GM21717 (cell line): ENCODE data around the gene AGAP1.
"Not testable (repeated sequence)": the region's sequence is repeated elsewhere in the genome, so short reads cannot be mapped to it uniquely, and the experiment has no call there.

Source experiments
- ATAC-seq: cut with Tn5 transposase; IDR thresholded peaks from one replicate; pipeline ENCODE4 v1.9.1; 2021; ENCODE audit warnings: mild to moderate bottlenecking, moderate library complexity; ENCODE audit not compliant: unreplicated experiment

AGAP1 gene

DNA sequence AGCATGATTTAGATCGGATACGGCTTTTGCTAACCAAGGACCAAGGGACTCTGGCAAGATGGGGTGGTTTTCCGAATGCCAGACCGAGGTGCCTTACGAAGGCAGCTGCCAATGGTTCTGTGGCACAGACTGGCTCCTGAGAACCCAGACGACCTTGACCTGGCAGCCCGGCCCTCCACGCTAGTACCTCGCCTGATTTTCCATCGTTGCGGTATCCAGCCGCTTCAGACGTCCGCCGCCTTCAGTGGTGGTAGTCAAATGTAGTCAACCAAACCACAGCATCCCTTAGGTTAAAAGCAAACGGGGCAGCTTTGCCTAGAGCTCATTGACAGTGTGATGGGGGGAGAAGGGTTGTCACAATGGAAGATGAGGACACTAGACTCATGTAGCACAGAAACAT lies 631.7 kb downstream of the AGAP1 start:
- ATAC-seq, result no peak

DNA sequence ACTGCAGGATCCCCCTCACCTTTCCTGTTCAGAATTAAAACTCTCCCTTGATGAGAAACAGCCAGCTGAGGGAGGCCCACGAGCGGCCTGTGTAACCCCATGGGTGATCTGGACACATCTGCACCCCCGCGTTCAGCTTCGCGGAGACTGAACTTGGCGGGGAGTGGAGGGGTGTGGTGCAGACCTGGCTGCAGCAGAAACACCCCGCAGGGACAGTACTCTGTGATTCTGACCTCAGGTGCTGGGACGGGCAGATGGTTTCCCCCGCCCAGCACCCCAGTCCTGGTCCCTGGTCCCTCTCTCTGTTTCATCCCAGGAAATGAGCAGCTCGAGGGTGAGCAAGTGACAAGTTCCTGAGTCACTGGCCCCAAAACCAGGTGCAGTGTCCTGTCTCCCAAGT lies 633.2 kb downstream of the AGAP1 start:
- ATAC-seq, result no peak

DNA sequence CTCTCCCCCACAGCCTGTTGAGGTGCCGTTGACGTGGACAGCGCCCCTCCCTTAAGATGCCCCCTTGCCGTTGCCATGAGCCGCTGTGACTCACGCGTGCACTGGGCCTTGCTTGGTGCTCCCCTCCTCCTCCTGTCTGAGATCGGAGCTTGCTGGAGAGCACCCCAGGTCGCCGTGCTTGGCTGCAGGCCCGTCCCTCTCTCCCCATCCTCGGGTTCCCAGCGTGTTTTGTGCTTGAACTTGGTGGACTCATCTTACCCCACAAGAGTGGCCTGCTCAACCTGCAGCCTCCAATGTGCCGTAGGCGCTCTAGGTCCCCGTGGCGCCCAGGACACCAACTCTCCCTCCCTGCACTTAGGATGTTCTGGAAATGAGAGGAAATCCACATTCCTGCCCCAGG lies 634.5 kb downstream of the AGAP1 start:
- ATAC-seq, result no peak

DNA sequence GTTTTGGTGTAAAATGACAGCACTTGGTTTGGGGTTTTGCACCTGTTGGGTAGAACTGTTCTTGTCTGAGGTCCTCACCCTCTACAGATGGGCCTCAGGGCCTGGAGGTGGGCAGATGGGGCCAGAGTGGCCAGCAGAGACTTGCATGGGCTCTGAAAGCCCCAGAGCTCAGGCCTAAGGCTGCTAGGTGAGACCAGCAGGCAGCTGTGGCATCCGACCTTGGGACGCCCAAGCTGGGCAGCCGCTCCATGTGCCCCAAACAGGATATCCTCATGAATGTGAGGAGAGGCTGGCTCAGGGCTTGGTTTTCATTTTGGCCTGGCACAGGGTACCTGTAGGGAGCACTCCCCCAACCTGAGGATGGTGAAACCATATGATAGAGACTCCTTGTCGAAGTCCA lies 636.1 kb downstream of the AGAP1 start:
- ATAC-seq, result no peak

DNA sequence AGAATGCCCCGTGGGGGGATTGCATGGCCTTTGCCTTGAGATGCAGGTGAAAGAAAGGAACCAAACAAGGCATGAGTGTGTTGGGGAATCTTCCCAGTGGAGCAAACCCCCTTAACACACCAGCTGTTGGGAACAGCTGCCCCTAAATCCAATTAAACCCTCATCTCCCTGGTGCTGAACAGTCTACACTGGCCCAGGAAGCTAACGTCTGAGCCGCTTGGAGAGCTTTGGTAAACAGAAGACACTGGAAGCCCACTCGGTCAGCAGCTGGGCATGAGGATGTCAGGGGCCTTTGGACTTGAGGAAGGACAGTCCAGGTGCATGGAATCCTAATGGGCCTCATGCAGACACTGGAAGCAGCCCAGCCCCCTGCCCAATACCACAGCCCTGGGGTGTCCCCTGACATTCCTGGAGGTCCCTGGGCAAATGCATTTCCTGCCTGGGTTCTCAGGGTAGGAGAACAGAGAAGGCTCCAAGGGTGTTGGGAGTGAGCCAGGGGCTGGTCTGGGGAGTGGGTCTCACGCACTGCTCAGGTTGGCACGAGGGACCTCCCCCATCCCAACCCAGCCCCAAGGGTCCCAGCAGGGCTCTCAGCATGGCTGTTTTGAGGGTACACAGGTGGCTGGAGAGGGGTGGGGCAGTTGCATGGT lies 636.6 kb downstream of the AGAP1 start:
- ATAC-seq, result no peak

DNA sequence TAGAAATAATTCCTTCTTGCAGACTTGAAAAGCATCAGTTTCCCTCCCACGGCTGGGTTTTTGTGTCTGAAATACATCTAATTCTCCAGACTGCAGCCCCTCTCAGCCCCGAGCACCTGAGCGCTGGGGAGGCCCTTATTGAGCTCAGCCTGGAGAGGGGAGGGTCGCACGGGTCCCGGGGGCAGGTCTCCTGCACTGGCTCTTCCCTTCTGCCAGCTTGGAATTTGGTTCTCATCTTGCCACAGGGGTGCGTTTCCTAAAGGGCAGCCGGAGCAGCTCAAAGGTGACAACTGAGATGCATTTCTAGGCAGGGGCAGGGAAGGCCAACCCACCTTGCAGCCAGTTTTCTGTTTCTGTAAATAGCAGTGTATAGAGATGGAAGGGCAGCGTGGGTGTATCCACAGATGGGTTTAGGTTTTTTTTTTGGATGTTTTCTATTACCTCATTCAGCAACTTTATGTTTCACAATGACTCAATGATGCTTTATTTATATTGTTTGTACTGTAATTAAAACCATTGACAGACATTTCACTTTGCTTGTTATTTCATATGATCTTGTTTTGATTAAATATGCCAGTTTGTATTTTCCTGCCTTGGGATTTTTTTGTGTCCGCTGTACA lies 637.3 kb downstream of the AGAP1 start:
- no peak for ATAC-seq

DNA sequence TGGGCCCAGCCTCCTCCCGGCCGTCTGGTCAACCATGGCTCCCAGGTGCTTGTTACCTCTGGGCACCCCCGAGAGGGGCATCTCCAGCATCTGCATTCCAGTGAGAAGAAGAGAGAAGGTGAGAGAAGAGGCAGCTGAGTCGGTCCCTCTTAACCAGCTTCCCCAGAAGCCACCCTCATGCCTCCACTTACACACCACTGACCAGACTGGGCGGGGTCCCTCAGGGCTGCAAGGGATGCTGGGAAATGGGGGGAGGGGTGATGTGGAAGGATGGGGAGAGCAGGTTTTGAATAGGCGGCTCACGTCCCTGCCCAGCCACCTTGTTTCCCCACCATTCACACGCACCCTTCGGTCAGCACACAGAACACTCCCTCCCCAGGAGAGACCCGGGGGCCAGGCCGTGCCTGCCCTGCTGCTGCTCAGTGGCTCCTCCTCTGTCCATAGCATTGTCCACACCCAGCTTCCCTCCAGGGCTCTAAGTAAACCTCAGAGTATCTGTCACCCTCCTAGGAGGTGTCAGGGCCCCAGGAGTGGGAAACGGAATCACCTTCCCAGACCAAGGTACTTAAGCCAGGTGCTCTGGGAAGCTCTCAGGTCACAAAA lies 639.7 kb downstream of the AGAP1 start:
- ATAC-seq, result no peak

DNA sequence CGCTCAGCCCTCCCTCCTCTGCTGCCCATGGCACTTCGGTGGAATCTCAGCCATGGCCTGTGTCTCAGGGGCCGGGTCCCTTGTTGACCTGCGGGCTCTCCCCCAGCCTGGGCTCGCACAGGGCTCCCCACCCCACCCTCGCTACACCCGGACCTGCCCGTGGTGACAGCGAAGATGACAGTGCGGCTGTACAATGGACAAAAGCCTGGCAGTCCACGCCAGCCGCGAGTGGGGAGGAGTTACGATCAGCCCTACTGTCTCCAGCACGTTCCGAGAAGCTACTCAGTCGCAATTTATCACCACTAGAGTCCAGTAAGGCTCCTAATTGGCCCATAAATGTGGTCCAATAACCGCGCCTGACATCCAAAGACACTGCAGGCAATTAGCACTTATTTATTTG lies 642.7 kb downstream of the AGAP1 start:
- ATAC-seq, result no peak

DNA sequence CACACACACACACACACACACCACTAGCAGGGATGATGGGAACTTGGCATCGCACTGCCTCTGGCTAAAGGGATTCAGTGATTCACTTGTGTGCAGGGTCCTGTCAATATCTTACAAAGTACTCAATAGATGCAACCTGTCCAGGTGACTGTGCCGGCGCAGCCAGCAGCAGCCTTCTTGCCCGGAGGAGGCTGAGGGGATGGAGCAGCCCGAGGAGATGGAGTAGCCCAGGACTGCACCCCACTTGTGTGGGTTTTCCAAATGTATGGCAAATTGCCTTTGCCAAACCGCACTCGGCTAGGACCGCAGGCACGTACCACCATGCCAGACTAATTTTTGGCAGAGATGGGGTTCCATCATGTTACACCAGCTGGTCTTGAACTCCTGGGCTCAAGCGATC lies 643.2 kb downstream of the AGAP1 start:
- ATAC-seq, result no peak

DNA sequence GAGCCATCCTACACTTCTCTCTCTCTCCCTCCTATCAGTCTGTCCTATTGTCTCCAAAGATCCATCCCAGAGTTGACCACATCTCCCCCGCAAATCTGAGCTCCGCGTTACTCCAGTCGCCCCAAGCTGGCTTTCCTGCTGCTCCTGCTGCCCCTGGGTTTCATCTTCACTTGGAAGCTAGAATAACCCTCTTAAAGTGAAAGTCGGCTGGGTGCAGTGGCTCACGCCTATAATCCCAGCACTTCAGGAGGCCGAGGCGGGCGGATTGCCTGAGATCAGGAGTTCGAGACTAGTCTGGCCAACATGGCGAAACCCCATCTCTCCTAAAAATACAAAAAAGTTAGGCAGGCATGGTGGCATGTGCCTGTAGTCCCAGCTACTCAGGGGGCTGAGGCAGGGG lies 647.8 kb downstream of the AGAP1 start:
- ATAC-seq, result not testable (repeated sequence)

DNA sequence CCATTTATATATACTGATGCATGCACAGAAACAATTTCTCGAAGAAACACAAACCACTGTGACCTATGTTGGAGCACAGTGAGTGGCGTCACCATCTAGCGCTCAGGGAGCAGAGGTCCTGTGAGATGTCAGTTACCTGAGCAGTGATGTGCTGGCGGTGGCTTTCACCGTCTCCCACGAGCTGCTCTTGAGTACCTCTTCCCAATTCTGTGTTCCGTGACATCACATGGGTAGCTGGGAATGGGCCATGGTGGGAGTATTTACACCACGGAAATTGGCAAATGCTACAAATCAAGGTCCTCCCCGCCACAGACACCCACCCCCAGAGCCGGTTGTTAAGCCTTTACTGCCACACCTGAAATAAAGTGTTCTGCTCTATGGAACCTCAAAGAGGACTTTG lies 650.0 kb downstream of the AGAP1 start:
- no peak for ATAC-seq

DNA sequence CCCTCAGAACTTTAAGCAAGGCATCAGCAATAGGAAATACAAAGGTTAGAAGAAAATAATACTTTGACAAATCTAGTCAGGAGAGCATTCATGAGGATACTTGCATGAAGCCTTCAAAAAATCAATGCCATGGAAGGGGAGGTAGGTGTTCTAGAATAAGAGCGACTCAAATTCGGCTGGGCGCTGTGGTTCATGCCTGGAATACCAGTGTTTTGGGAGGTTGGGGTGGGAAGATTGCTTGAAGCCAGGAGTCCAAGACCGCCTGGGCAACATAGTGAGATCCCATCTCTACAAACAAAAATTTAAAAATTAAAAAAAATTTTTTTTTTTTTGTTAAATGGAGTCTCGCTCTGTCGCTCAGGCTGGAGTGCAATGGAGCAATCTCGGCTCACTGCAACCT lies 652.6 kb downstream of the AGAP1 start:
- ATAC-seq, result no peak

DNA sequence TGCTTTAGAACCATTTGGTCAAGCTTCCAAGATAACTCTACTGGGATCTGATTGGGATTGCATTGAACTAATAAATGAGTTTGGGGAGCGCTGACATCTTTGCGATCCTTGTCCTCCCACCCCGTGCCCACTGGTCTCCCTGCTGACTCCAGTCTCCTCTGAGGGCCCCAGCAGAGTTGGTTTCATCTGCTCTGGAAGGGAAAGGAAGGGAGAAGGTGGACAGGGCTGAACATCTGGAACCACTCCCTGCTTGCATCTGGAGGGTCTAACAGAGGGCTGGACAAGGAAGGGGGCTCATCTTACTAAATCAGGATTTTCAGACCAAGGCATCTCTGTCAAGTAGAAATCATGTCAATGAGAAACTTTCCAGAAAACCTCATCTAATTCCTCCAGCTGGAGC lies 661.6 kb downstream of the AGAP1 start:
- no peak for ATAC-seq

DNA sequence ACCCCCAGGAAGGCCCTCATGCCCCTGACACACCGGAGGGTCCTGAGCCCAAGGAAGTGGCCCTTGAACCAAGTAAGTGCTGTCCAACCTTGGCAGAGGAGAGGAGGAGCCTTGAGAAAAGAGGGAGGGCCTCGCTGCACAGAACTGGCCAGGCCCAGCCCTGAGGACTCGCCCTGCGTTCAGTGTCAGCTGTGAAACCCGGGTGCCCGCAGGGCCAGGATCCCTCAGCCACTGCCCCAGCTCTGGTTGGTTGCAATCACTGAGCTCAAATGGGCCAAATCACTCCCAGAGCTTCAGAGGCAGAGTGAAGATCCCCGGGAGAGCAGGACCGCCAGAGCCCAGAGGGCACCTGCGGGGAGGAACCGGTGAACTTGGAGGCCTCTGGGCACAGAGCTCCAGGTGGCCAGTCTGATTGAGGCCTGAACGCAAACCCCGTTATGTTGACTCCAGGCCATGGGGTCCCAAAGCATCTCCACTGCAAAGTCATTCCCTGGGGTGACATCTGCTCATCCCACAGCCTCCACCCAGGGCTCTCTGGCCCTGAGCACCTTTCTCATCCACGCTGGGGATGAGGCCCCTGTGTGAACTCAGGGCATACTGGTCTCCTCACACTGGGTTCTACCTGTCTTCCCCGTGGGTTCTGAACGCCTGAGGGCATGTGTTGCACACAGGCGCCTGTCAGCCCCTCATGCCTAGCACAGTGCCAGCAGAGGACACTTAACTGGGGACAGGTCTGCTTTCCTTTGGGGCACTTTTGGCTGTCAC lies 662.4 kb downstream of the AGAP1 start:
- ATAC-seq, result no peak

DNA sequence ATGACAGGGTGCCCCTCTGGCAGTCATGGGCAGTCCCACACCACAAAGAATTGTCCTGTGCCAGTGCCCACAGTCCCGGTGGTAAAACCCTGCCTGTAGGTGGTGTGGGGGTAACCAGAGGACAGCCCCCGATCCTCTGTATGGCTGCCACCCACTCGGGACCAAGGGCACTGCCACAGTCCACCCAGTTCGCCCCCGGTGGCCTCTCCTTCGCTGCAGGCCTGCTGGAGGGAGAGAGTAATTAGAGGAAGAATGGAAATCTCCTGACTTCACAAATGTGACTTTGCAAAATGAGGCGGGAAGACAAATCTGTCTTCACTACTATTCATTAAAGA lies 663.0 kb downstream of the AGAP1 start:
- ATAC-seq, result no peak

DNA sequence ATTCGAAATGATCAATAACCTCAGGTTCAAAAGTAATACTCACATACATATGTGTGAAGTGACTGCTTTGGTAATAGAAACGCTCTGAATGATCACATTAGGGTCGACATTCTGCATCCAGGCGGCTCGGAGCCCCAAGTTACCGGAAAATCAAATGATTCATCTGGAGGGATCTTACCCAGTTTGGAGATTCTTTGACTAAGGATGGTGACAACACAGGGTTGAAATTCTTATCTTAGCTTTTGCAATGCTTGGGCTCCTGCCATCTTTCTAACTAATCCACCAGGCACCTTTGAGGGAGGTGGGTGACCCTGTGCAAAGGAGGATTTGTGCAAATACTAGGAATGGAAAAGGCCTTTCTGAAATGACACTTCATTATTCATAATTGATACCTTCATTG lies 663.5 kb downstream of the AGAP1 start:
- no peak for ATAC-seq

DNA sequence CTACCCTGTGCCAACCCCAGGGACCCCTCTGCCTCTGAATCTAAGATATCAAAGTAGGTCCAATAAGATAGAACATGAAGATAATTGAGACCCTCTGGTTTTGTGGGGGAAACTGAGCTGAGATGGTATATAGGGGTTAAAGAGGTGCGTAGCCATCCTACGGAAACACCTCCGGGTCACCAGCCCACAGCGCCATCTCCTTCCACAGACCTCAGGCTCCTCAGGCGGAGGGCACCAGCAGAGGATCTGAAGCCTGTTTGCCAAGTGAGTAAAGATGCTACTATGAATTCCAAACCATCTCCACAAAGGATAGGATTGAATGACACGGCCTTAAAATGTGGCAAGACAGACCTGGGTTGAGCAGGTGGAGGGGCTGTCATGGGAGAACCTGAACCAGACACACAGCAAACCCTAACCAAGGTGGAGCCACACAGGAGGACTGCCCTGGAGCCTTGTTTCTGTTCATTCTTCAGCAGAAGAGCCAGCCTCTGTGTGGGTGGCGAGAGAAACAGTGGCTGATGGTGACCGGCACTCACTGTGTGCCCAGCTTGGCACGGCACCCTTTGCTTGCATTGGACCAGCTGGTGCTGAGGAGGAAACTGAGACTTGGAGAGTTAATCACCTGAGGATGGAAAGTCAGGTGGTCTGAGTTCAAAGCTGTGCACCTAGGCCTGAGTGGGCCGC lies 664.1 kb downstream of the AGAP1 start:
- no peak for ATAC-seq

DNA sequence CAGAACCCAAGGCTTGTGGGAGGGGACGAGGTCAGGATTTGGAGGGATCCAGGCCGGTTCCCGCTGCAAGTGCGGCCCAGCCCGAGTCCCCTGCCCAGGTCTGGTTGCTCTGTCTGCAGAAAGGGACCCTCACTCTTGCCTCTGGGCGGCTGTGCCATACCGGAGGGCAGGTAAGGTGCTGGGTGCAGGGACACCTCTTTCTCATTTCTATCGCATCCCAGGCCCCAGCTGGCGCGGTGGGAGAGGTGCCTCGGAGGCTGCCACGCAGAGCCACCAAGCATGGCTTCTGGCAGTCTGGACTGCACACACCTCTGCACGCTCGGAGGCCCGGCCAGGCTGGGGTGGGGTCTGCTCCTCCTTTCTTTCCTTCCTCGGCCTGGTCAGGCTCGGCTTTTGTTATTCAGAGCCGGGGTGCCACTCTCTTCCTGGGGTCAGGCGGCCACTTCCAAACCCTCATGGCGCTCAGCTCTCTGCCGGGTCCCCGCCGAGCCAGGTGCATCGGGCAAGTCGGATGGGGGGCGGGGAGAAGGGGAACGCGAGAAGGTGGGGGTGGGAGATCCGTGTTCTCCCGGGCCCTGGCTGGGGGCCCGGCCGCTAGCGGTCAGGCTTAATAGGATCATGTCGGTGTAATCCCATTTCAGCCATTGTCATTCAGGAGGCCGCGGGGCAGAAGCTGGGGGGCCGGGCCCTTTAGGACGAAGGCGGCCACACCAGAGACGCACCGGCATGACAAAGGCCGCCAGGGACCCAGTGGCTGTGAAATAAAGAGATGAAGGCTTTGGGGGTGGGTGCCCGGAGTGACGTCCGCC lies 665.3 kb downstream of the AGAP1 start:
- ATAC-seq, result no peak

DNA sequence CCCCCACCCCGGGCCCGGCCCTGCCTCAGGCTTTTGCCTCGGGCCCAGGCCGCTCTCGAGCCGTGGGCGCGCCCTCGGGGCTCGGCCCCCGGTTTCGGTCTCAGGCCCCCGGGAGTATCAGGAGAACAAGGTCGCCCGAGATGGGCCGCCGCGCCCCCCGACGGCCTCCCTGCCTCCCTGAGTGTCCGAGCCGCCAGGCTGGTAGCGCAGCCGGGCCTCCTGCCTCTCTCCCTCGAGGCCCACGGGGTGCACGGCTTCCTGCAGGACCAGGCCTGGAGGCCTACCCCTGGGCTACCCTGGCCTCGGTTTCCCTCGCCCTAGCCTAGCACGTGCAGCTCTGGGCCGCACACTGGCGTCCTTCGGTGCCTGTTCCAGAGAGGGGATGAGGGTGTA lies 665.9 kb downstream of the AGAP1 start:
- ATAC-seq, result no peak

DNA sequence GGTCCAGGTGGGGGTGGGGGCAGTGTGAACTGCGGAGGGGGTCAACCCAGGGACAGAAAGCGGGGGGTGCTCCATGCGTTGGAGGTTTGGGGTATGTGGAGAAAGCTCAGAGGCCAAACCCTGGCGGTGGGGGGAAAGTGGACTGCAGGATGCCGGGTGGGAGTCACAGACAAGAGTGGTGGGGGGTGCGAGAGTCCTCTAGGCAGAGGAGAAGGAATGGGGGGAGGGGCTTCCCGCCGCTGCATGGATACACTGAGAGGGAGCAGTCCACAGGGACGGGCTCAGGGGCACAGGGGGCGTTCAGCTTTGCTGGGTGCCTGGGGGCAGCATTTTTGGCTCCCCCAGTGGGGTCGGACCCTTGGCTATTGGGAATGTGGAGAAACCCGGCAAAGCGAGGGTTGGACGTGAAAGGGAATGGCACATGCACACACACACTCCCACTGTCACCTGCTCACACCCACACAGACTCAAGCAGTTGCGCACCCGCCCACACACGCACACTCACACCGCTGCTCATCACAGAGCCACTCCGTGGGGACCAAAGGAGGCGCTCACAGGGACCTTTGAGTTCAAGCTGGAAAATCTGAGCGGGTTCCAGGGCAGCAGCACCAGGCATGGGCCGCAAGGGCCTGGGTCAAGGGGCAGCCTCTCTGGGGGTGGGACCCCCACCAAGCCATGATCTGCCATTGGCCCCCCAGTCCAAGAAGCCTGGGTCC lies 666.7 kb downstream of the AGAP1 start:
- ATAC-seq, result no peak
